Measurements from ENCODE around the gene IFNA4.
A peak's percentile ranks its signal among the peaks of the same experiment; 100 is the strongest.
"Not testable (repeated sequence)": the region's sequence is repeated elsewhere in the genome, so short reads cannot be mapped to it uniquely, and the experiment has no call there.

The IFNA4 gene

GRCh38 chr9:21166560-21166959 is 20.8 kb downstream of the IFNA4 start, which contains the start of gene IFNA21:
Gene IFNA21, minus strand, starts transcription at chr9:21166660. Its CDS starts 48 bp downstream, at chr9:21166612.
- DNase-seq: not testable (repeated sequence)

GRCh38 chr9:21165516-21165915 is 21.9 kb downstream of the IFNA4 start:
- no peak for DNase-seq

GRCh38 chr9:21160178-21160577 is 27.2 kb downstream of the IFNA4 start:
- no peak for DNase-seq

GRCh38 chr9:21155501-21155900 is 31.9 kb downstream of the IFNA4 start:
- no peak for DNase-seq

GRCh38 chr9:21154018-21154608 is 33.3 kb downstream of the IFNA4 start:
- peak in 5 of 56 donors; percentile 1 to 2 (median 1) for DNase-seq

GRCh38 chr9:21153336-21154017 is 33.9 kb downstream of the IFNA4 start:
- DNase-seq: no peak

GRCh38 chr9:21144603-21145002 is 42.8 kb downstream of the IFNA4 start:
- no peak for DNase-seq

GRCh38 chr9:21141427-21141882 is 45.9 kb downstream of the IFNA4 start, which contains the start of gene IFNW1:
Gene IFNW1, minus strand, starts transcription at chr9:21141832. Its CDS starts 262 bp downstream, at chr9:21141570.
- DNase-seq: no peak

GRCh38 chr9:21137020-21137419 is 50.4 kb downstream of the IFNA4 start:
- DNase-seq: no peak

All from nucleus accumbens (tissue), 56 donors.